ENCODE measurements around the gene CORO1C.

- no peak for TF ChIP-seq EZH2 (IDR thresholded peaks at IDR 0.05; ENCODE audit: insufficient read depth, poor library complexity, severe bottlenecking)
- no peak for TF ChIP-seq EZH2phosphoT487 (IDR thresholded peaks at IDR 0.05; ENCODE audit: insufficient read depth, low read depth)
Observed at GRCh38 chr12:108653082-108653516, 78.2 kb downstream of the CORO1C start.
